IPS-18c (cell line): ENCODE measurements around the gene CLSTN2.

Experiments
- H3K4me3 ChIP-seq: 2 replicates; pipeline ENCODE4 v1.7.0; 2013; ENCODE audit warnings: low read depth, mild to moderate bottlenecking, low read length, moderate library complexity; ENCODE audit not compliant: insufficient read depth
- H3K9me3 ChIP-seq: one replicate; pipeline ENCODE4 v1.6.1; 2013; ENCODE audit warnings: mild to moderate bottlenecking, low read length, moderate library complexity; ENCODE audit not compliant: control insufficient read depth, insufficient read depth

The CLSTN2 gene

DNA sequence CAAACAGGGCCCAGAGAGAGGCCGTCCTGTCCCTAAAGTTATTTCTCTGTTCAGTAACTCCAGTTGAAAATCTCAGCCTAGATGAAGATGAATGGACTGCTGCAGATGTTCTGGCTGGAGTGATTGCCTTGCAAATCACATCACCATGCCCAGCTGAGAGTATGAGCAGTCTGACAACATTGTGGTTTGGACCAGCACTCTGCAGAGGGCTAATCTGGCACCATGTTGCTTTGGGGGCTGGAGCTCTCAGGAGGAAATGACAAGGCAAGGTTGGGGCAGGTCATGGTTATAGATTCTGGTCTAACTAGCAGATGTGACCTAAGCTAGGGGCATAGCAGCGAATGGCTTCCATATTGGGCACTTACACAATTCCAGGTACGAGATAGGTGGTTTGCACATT, 314.2 kb downstream of the CLSTN2 start:
- Histone ChIP-seq H3K9me3 (no peaks in the 10 kb centered on the region), H3K4me3 (no peak overlapping the region)

DNA sequence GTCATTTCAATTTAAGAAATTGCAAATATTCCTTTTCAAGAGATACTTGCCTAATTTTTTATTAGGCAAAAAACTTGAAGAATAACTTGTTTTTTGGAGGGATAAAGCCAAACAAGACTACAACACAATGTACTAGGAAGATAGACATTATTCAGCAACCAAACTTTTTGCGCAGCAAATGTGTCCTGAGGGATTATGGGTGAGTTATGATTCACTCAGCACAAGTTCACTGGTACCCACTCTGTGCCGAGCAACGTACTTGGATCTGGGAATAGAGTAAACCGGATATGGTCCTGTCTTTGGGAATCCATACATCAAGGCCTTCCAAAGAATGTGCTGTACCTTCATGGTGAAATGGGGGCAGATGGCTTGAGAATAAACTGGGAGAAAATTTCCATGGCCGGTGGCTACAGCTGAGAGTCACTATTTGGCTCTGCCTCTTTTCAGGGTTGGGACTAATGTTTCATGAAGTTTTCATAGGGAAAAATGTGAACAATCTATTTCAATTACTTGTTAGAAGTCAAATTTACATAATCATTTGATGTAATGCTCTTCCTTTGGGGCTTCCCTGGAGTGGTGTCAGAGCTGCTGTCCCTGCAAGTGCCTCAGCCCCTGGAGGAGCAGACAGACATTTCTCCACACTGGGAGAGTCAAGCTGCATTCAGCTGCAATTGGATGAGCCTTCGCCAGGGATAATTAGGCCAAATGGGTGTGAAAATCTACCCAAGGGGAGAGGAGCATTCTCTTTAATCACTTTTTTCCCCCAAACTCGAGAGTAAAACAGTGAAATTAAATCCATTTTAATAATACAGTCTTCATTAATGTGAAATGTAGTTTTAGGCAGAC, 315.2 kb downstream of the CLSTN2 start:
- Histone ChIP-seq H3K9me3 (no peaks in the 10 kb centered on the region), H3K4me3 (no peak overlapping the region)

DNA sequence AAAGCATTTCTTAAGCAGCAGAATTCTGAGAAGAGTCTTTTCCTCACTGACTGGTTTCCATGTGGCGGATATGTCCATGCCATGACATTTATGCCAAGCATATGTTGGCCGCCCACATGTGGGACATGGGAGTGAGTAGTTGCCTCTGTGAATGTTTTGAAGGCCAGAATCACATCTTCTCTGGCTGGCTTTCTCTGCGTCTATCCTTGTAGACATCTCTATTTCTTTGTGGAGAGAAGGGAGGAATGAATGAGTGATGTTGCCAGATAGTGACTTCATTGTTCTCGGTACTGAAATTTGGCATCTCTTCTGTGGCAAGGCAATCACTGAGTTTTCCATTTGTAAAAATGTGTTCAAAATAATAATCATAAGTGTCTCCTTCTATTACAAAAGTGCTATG, 316.0 kb downstream of the CLSTN2 start:
- Histone ChIP-seq H3K9me3 (no peaks in the 10 kb centered on the region), H3K4me3 (no peak overlapping the region)

DNA sequence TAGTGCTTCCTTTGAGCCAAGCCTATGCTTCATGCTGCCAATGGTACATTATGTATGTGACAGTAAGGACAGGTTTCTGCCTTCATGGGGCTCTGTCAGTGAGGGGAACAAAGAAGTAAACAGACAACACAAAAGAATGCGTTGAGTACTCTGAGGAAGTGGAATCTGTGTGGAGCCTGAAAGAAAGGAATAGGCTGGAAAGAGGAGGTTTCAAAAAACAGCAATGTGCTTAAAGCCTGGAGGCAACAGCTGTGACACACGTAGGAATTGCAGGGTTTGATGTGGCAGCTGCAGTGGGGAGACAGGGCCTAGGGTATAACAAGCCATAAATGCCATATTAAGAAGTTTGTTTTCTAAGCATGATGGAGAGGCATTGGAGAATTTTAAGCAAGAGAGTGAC, 316.7 kb downstream of the CLSTN2 start:
- H3K9me3 ChIP-seq: no peaks in the 10 kb centered on the region
- no peak overlapping the region for H3K4me3 ChIP-seq

DNA sequence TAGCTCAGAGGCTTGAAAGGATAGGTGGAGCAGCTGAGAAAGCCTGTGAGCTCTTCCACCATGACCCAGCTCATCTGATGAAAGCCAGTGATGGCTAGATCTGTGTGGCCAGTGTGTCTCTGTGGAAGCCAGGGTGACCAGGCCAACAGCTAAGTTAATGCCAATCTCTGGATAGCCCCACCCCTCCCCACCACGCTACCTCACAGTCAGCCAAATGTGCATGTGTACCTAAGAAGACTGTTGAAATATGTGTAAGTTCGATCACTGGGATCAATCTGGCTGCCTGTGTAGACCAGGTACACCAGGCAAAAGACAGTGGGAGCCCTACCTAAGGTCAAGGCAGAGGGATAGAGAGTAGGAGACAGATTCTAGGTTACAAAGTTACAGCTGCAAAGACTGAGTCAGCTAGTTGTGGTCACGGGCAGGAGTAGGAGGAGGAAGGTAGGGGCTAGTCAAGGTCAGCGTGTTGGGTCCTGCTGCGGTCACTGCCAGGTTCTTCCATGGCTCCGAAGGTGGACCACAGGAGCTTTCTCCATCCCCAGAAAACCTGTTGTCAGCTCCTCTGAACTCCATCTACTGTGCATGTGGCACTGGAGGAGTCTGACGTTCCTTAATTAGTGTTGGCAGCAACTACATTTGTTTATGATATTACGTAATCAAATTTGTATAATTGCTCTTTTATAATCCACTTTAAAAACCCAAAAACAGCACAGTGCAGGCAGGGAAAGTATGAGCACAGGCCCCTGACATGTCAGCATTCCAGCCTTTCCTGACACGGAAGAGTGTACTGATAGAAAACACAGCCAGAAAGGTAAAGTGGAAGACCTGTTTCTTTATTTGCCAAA, 318.0 kb downstream of the CLSTN2 start:
- H3K9me3 ChIP-seq: no peaks in the 10 kb centered on the region
- H3K4me3 ChIP-seq: no peak overlapping the region

DNA sequence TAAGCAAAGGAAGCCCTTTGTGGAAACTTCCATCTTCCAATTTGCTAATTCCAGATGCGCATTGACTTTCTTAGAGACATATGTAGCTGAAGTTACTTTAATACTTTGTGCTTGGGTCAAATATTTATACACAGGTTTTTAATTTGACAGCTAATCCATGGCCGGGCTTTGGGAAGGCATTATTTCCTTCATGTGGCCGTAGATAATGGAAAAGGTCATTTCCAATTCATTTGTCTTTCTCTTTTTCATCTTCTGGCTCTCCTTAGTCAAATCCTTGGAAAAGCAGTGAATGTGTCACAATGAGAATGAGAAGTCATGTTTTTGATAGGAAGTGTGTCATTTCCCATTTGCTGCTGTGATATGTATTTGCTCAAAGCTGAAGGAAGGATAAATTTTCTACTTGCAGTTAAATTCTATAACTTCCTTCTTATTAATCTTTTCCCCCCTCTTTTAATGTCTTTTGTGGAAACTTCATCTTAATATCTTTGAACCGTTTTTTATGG, 323.3 kb downstream of the CLSTN2 start:
- no peaks in the 10 kb centered on the region for H3K9me3 ChIP-seq

DNA sequence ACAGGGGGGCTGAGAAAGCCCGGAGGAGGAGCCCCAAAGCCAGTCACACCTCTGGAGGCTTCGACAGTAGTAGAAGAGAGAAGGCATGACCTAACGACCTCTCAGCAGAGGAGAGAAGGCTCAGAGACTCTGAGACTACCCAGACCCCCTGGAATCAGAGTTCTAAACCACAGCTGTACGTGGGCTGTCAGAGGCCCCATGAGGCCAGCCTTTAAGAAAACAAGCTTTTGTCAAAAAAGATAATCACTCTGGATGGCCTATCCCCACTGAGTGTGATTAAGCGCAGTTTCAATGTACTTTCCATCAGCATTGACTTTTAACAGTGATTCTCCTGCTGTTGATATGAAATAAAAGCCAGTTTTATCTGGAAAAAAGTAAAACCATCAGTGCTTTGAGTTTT, 330.3 kb downstream of the CLSTN2 start:
- Histone ChIP-seq H3K4me3 (no peak overlapping the region), H3K9me3 (no peaks in the 10 kb centered on the region)

More for the DNA sequence above, 323.3 kb downstream of the CLSTN2 start:
- no peak overlapping the region for H3K4me3 ChIP-seq

DNA sequence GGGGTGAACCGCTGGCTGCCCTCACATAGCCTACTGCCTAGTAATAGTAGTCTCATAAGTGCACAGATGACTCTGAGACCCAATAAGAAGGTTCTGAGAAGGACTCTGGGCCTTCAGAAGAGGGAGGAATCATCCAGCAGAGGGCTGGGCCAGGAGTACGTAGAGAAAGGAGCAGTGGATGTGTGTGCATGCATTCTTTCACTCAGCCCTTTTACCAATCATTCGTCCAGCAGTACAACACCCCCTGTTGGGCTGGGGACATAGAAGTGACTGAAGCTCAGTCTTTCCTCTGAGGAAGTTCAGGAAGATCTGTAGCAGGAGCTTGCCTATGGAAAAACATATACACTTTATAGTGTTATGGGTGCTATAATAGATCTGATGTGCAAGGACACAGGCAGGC, 333.1 kb downstream of the CLSTN2 start:
- no peak overlapping the region for H3K4me3 ChIP-seq
- H3K9me3 ChIP-seq: no peaks in the 10 kb centered on the region

DNA sequence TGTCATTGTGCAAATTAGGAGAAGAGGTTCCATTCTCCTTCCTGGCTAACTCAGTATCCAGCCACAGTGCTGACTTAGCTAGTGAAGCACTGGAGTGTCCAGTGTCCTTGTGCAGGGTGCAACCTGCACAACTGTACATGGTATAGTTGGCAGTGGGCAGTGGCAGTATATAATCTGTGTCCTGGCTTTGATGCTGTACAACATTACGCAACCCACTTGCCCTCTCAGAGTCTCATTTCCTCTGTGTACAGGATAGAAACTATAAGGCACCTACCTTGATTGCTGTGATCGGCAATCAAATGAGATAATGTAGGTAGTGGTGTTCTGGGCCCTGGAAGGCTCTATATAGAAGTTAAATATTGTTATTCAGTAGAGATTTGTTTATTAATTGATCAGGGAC, 333.6 kb downstream of the CLSTN2 start:
- Histone ChIP-seq H3K9me3 (no peaks in the 10 kb centered on the region), H3K4me3 (no peak overlapping the region)

DNA sequence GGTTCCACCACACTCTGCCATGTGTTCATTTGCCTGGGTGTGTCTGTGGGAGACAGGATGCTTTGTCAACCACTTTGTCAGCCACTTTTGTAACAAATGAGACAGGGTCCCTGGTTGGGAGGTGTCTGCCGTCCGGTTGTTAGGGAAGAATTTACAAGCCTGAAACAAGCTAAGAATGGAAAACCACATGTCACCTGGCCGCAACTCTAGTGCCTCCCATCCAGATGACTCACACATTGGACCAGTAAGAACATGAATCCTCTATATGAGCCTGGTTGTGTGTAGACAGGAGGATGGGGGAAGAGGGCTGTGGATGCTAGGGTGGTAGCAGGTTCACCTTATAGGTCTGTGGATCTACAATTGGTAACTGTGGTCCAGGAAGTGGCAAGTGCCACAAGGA, 335.3 kb downstream of the CLSTN2 start:
- Histone ChIP-seq H3K4me3 (no peak overlapping the region), H3K9me3 (no peaks in the 10 kb centered on the region)

DNA sequence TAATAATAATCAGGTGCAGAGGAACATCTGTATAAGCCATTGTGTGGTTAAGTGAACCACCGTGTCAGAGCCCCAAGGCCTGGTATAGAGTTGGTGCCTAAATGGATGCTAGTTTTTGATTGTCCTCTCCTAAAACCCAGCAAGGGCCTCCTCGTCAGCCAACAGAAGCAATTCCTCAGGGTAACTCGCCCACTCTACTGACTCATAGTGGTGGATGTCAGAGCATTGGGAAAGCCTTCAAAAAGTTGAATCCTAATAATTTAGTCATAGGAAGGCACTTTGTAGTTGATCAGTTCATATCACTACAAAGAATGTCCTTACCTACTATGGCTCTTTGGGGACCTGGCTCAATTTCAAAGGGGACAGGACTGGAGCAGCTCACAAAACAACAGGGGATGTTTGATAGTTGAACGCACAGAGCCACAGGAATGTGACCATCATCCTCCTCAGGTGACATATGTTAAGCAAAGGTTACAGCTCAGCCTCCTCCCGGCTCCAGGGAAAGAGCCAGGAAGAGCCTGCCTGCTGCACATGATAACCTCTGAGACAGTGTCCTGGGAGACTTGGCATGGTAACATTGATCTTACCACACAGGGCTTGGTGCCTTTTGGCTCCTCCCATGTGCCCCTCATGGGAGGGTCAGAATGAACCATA, 338.7 kb downstream of the CLSTN2 start:
- H3K9me3 ChIP-seq: no peaks in the 10 kb centered on the region

DNA sequence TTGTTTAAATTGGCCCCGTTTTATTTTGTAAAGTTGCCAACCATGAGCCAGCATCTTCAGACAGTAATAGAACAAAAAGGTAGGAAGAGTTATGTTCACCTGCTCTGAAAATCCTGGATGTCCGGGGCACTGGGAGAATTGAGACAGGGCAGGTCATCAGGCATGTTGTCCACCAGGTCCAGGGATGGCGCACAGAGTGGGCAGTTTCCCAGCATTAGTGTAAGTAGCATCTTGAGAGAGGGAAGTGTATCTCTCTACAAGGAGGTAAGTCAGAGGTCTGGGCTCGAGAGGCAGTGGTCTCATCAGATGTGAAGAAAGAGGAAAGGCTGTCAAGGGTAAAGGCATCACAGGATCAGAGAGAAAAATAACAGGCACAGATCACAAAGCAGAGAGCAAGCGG, 339.4 kb downstream of the CLSTN2 start:
- H3K4me3 ChIP-seq: no peak overlapping the region
- H3K9me3 ChIP-seq: no peaks in the 10 kb centered on the region

More for the DNA sequence above, 338.7 kb downstream of the CLSTN2 start:
- H3K4me3 ChIP-seq: no peak overlapping the region

DNA sequence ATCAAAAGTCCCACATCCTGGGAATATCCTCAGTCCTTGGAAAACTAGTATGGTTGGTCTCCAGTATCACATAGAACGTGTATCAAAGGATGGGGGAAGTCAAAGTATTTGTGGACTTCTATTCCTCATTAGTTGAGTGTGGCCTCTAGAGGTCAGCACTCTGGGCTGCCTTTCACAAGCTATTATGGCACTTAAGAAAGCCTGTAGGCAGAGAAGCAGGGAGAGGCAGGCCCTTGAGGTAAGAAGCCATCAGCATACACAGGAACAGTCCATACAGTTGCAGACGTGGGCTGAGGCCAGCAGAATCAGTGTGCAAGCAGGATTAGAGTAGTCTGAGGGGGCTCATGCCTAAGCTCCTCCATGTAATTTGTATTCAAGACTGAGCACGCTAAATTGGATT, 341.7 kb downstream of the CLSTN2 start:
- H3K9me3 ChIP-seq: no peaks in the 10 kb centered on the region
- H3K4me3 ChIP-seq: no peak overlapping the region

DNA sequence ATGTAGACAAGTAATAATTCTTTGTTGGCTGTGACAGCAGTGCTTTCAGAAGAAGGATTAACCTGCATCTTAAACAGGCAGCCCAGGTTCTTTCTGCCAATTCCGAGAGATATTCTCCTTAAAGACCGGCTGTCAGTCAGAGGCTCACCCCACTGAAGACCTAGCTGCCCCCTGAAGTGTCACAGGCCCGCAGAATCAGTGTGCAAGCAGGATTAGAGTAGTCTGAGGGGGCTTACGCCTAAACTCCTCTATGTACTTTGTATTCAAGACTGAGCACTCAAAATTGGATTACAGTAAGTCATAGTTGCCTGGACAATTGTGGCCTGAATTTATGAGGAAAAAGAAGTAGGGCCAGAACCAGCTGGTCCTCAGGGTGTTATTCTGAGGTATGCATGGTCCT, 342.9 kb downstream of the CLSTN2 start:
- no peak overlapping the region for H3K4me3 ChIP-seq
- H3K9me3 ChIP-seq: no peaks in the 10 kb centered on the region

DNA sequence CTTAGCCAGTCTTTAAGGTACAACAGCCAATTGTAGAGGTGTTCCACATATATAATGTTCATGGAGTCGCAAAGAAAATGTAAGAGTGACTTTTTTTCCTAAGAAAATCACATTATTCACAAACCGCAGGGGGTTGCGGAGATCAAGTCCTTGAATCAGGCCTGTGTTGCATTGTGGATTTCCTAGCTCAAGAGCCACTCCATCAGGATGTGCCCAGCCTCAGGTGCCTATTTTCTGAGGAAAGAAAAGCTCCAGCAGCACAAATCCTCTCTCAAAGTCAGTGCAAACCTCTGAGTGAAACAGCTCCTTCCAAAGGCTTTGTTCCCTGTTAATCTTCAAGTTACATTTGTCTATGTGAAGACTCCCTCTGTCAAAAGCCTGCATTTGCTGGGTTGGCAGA, 349.4 kb downstream of the CLSTN2 start:
- Histone ChIP-seq H3K4me3 (no peak overlapping the region), H3K9me3 (no peaks in the 10 kb centered on the region)

DNA sequence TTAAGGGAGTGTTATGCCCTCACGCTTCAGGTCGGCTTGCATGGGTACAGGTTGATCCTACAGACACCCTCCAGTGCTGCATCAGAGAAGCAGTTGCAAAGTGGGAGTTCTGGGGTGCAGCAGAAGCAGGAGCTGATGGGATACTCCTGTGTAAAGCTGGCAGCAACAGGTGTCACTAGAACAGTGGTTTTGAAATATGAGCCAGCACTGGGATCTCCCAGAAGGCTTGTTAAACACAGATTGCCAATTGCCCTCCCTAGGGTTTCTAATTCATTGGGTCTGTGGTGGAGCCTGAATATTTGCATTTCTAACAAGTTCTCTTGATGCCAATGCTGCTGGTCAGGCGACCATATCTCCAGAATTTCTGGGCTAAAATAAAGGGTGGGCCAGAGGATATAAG, 350.4 kb downstream of the CLSTN2 start:
- H3K4me3 ChIP-seq: no peak overlapping the region; the same call in 1 of the 2 replicates
- H3K9me3 ChIP-seq: no peaks in the 10 kb centered on the region

DNA sequence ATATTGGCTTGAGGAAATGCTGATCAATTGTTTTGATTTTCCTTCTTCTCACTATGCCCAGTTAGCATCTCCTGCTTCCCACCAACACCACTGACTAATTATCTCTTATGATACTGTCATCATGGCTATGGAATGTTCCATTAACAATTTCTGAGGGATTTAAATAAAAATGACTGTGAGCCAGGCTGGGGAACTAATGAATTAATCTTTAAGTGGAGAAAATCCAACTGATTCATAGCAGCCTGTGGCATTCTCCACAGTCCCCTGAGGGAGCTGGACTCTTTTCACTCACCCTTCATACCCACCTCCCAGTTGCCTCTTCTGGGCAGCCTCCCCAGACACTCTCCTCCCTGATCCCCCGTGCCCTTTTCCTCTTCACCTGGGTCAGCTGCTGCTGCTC, 353.6 kb downstream of the CLSTN2 start:
- no peak overlapping the region for H3K4me3 ChIP-seq
- no peaks in the 10 kb centered on the region for H3K9me3 ChIP-seq

DNA sequence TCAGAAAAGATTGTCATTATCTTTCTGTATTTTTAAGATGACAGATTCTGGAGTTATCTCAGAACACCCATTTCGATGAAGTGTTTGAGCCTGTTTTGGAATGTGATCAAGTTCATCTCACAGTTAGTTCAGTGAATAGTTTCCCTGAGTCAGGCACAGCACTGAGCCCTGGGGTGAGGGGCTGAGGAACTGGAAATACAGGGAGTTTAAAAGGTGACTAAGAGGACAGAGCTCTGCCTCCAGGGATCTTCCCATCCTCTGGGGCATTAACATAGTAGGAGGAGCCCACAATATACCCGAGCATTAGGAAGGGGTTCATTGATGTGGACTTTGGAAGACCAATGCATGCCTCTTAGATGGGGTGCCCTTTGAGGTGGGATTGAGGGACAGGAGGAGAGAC, 355.1 kb downstream of the CLSTN2 start:
- H3K9me3 ChIP-seq: no peaks in the 10 kb centered on the region

More for the DNA sequence above, 355.1 kb downstream of the CLSTN2 start:
- no peak overlapping the region for H3K4me3 ChIP-seq
